Activated naive CD8-positive, alpha-beta T cell treated with anti-CD3 and anti-CD28 coated beads, Interleukin-2, amount 50 U/mL, for 24 hours (primary cell): ENCODE data around the gene ZCCHC13.
"Not testable (repeated sequence)": the region's sequence is repeated elsewhere in the genome, so short reads cannot be mapped to it uniquely, and the experiment has no call there.

Experiments
- ATAC-seq: fragments of 150-1000 bp; cut with Tn5 transposase; one replicate; pipeline ENCODE4 v1.10.0; 2021
- DNase-seq: peaks from one replicate; pipeline ENCODE4 v3.0.0; 2021
- H3K27ac Mint-ChIP-seq: one replicate; pipeline ENCODE4 v1.8.0; 2021; ENCODE audit warnings: mild to moderate bottlenecking, mixed read lengths
- H3K27me3 Mint-ChIP-seq: one replicate; pipeline ENCODE4 v1.8.0; 2021; ENCODE audit warnings: mixed read lengths
- H3K36me3 Mint-ChIP-seq: one replicate; pipeline ENCODE4 v1.8.0; 2021; ENCODE audit warnings: low read depth, mixed read lengths
- H3K4me1 Mint-ChIP-seq: one replicate; pipeline ENCODE4 v1.8.0; 2021; ENCODE audit warnings: mixed read lengths
- H3K4me3 Mint-ChIP-seq: one replicate; pipeline ENCODE4 v1.8.0; 2021; ENCODE audit warnings: mild to moderate bottlenecking, moderate library complexity, mixed read lengths
- H3K9me3 Mint-ChIP-seq: one replicate; pipeline ENCODE4 v1.8.0; 2021; ENCODE audit warnings: mixed read lengths

ZCCHC13 gene

DNA sequence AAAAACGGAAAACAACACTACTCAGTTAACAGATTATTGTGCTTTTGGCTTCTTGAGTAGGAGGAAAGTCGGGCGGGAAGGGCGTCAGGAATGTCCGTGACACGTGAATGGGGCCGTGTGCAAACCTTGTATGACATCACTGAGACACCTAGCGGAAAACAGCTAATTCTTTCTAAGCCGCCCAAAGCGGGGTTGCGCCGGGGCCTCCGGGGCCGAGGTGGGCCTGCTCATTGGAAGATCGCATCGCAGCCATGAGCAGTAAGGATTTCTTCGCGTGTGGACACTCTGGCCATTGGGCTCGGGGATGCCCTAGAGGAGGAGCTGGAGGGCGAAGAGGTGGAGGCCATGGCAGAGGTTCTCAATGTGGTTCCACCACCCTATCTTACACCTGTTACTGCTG lies at the start of gene ZCCHC13:
ZCCHC13 (plus strand) TSS at position 165 of the 400 bp plus-strand sequence; CDS start at position 252, 87 bp downstream.
- ATAC-seq (no peak), DNase-seq (no peak)
- Mint-ChIP-seq H3K36me3 (no peaks in the 10 kb centered on the region), H3K9me3 (no peaks in the 10 kb centered on the region), H3K4me1 (no peaks in the 10 kb centered on the region), H3K27ac (no peak within 1 kb of the TSS), H3K27me3 (no peaks in the 10 kb centered on the region), H3K4me3 (no peak within 1 kb of the TSS)

DNA sequence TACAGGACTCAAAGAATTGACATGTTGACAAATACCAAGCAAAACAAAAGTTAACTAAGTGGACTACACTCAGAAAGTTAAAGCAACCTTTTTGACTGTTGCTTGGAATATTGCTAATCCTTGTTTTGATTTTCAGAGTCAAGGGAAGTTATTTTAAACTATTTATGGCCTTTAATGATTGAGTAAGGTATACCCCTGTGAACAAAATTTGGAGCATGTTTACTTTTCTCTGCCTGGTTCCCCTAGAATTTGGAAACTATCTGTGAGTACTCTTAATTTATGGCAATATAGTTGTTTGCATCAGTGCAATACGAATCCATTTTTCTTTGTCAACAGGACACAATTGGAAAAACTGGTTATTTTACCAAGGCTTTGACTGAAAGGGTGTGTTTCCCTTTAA lies 45.9 kb upstream of the ZCCHC13 start:
- not testable (repeated sequence) for ATAC-seq, H3K4me1 Mint-ChIP-seq, H3K27ac Mint-ChIP-seq, H3K27me3 Mint-ChIP-seq, H3K9me3 Mint-ChIP-seq, DNase-seq, H3K4me3 Mint-ChIP-seq
- peaks cover 49% of the 10 kb centered on the region for H3K36me3 Mint-ChIP-seq

GRCh38 chrX:74259885-74260491 lies 44.0 kb upstream of the ZCCHC13 start:
- Mint-ChIP-seq H3K27ac (no peak overlapping the region), H3K9me3 (peaks cover 3% of the 10 kb centered on the region), H3K36me3 (peaks cover 49% of the 10 kb centered on the region), H3K4me3 (no peak overlapping the region), H3K4me1 (no peaks in the 10 kb centered on the region), H3K27me3 (no peaks in the 10 kb centered on the region)
- DNase-seq (no peak), ATAC-seq (no peak)

DNA sequence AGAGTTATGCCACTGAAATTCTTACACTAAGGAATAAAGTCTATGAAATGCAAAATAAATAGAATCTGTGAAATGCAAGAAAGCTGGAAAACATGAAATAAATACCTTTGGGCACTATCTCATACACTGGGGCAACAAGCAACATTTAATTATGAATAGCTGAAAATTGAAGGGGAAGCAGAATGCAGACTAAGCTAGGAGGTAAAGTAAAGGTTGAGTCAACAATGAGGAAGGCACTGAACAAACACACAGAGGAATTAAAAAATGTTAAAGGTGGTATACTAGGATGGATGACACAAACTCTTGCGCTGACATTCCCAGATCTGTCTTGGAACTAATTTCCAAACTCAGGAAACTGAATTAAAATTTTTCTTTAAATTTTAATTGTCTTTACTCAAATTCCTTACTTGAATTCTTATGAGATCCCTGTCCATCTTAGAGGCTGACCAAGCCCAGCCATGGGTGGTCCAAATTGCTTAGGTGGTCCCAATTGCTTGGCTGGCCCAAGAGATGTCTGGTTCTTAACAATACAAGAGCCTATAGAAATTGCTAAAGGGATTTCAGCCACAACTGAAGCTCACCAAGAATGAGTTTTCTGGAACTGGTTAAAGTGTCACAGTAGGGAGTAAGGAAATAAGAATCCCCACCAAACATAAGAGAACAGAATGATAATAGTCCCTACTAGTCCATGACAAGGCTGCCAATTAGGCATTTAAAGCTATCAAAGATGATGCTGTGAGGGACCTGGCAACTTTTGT lies 41.3 kb upstream of the ZCCHC13 start:
- ATAC-seq (no peak), DNase-seq (no peak)
- Mint-ChIP-seq H3K4me3 (no peak overlapping the region), H3K36me3 (peaks cover 40% of the 10 kb centered on the region), H3K4me1 (no peaks in the 10 kb centered on the region), H3K27ac (no peak overlapping the region), H3K27me3 (no peaks in the 10 kb centered on the region), H3K9me3 (peaks cover 3% of the 10 kb centered on the region)

DNA sequence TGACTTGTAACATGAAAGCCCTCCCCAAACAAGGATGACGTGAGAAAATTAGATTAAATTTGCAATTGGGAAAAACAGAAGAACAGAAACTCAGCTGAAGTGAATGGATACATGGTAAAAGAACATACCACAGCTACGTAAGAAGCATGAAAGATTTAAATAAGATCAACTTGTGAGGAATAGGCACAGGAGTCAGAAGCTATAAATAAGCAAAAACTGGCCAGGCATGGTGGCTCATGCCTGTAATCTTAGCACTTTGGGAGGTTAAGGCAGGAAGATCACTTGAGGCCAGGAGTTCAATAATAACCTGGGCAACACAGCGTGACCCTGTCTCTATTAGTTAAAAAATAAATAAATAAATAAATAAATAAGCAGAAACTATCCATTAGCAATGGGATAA lies 33.6 kb upstream of the ZCCHC13 start:
- peaks cover 25% of the 10 kb centered on the region for H3K36me3 Mint-ChIP-seq
- no peak overlapping the region for H3K27ac Mint-ChIP-seq
- no peaks in the 10 kb centered on the region for H3K27me3 Mint-ChIP-seq
- no peak for ATAC-seq
- H3K4me1 Mint-ChIP-seq = no peaks in the 10 kb centered on the region
- DNase-seq = no peak
- no peaks in the 10 kb centered on the region for H3K9me3 Mint-ChIP-seq
- no peak overlapping the region for H3K4me3 Mint-ChIP-seq

DNA sequence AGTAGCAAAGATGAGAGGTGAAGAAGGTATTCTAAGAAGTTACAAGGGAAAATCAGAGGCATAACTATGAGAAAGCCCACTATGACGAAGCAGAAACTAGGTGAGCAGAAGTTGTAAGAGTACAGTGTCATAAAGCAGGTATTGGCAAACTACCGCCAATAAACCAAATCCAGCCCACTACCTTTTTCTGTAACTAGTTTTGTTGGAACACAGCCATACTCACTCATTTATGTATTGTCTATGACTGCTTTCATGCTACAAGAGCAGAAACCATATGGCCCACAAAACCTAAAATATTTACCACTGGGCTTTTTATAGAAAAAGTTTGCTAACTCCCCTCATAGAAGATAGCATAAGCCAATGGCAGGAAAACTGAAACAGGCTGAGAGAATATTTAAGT lies 31.8 kb upstream of the ZCCHC13 start:
- Mint-ChIP-seq H3K9me3 (no peaks in the 10 kb centered on the region), H3K4me3 (no peak overlapping the region), H3K27me3 (no peaks in the 10 kb centered on the region), H3K27ac (no peak overlapping the region), H3K4me1 (peaks cover 3% of the 10 kb centered on the region), H3K36me3 (peaks cover 30% of the 10 kb centered on the region)
- no peak for ATAC-seq
- DNase-seq = no peak

- no peak overlapping the region for H3K27ac Mint-ChIP-seq
- ATAC-seq (no peak), DNase-seq (no peak)
- H3K4me1 Mint-ChIP-seq = peaks cover 3% of the 10 kb centered on the region
- H3K36me3 Mint-ChIP-seq = peaks cover 32% of the 10 kb centered on the region
- no peaks in the 10 kb centered on the region for H3K9me3 Mint-ChIP-seq
- no peaks in the 10 kb centered on the region for H3K27me3 Mint-ChIP-seq
- no peak overlapping the region for H3K4me3 Mint-ChIP-seq
Measured at GRCh38 chrX:74274516-74274915, 29.5 kb upstream of the ZCCHC13 start.

- Mint-ChIP-seq H3K36me3 (peaks cover 32% of the 10 kb centered on the region), H3K27me3 (no peaks in the 10 kb centered on the region), H3K4me3 (no peak overlapping the region), H3K4me1 (peaks cover 6% of the 10 kb centered on the region), H3K27ac (no peak overlapping the region), H3K9me3 (no peaks in the 10 kb centered on the region)
- no peak for ATAC-seq
- no peak for DNase-seq
Measured at GRCh38 chrX:74277320-74277719, 26.7 kb upstream of the ZCCHC13 start.

GRCh38 chrX:74277846-74278245 lies 26.1 kb upstream of the ZCCHC13 start:
- Mint-ChIP-seq H3K9me3 (no peaks in the 10 kb centered on the region), H3K27me3 (no peaks in the 10 kb centered on the region), H3K4me3 (no peak overlapping the region), H3K36me3 (peaks cover 32% of the 10 kb centered on the region), H3K4me1 (peaks cover 7% of the 10 kb centered on the region), H3K27ac (no peak overlapping the region)
- no peak for DNase-seq
- no peak for ATAC-seq

- no peak for ATAC-seq
Measured at GRCh38 chrX:74280759-74281158, 23.2 kb upstream of the ZCCHC13 start.

GRCh38 chrX:74284391-74284952 lies 19.5 kb upstream of the ZCCHC13 start:
- H3K4me1 Mint-ChIP-seq = peaks cover 29% of the 10 kb centered on the region
- ATAC-seq (no peak), DNase-seq (no peak)
- H3K9me3 Mint-ChIP-seq = no peaks in the 10 kb centered on the region
- no peaks in the 10 kb centered on the region for H3K27me3 Mint-ChIP-seq
- no peak overlapping the region for H3K27ac Mint-ChIP-seq
- peaks cover 29% of the 10 kb centered on the region for H3K36me3 Mint-ChIP-seq
- H3K4me3 Mint-ChIP-seq = no peak overlapping the region

More at GRCh38 chrX:74280759-74281158, 23.2 kb upstream of the ZCCHC13 start:
- H3K4me1 Mint-ChIP-seq = peaks cover 10% of the 10 kb centered on the region
- no peaks in the 10 kb centered on the region for H3K9me3 Mint-ChIP-seq
- H3K27me3 Mint-ChIP-seq = no peaks in the 10 kb centered on the region
- no peak overlapping the region for H3K27ac Mint-ChIP-seq
- DNase-seq = no peak
- peaks cover 22% of the 10 kb centered on the region for H3K36me3 Mint-ChIP-seq
- no peak overlapping the region for H3K4me3 Mint-ChIP-seq

GRCh38 chrX:74286950-74287740 lies 16.8 kb upstream of the ZCCHC13 start:
- H3K27ac Mint-ChIP-seq = no peak overlapping the region
- peaks cover 30% of the 10 kb centered on the region for H3K36me3 Mint-ChIP-seq

GRCh38 chrX:74291577-74291963 lies 12.4 kb upstream of the ZCCHC13 start:
- no peak for DNase-seq
- Mint-ChIP-seq H3K36me3 (peaks cover 26% of the 10 kb centered on the region), H3K4me1 (peaks cover 28% of the 10 kb centered on the region), H3K9me3 (no peaks in the 10 kb centered on the region), H3K27ac (peak overlapping the region; percentile 96), H3K27me3 (no peaks in the 10 kb centered on the region), H3K4me3 (peak overlapping the region; percentile 95)
- no peak for ATAC-seq

More at GRCh38 chrX:74286950-74287740, 16.8 kb upstream of the ZCCHC13 start:
- Mint-ChIP-seq H3K4me1 (peaks cover 31% of the 10 kb centered on the region), H3K9me3 (no peaks in the 10 kb centered on the region), H3K4me3 (no peak overlapping the region), H3K27me3 (no peaks in the 10 kb centered on the region)
- no peak for DNase-seq
- ATAC-seq = no peak

- Mint-ChIP-seq H3K27ac (peak overlapping the region; percentile 96), H3K36me3 (peaks cover 21% of the 10 kb centered on the region), H3K9me3 (no peaks in the 10 kb centered on the region), H3K4me1 (peaks cover 26% of the 10 kb centered on the region), H3K27me3 (no peaks in the 10 kb centered on the region), H3K4me3 (peak overlapping the region; percentile 95)
- DNase-seq (peak; percentile 78), ATAC-seq (peak; percentile 93)
Measured at GRCh38 chrX:74291964-74292807, 11.8 kb upstream of the ZCCHC13 start.
